Mesenchymal stem cell (in vitro differentiated cells and primary cell): ENCODE results near the gene PRICKLE3.
A peak's percentile ranks its signal among the peaks of the same experiment; 100 is the strongest.
"Not testable (repeated sequence)": the region's sequence is repeated elsewhere in the genome, so short reads cannot be mapped to it uniquely, and the experiment has no call there.

Experiments
- DNase-seq: peaks from one replicate; pipeline ENCODE4 v3.0.0-alpha.2; 2013
- H2AFZ ChIP-seq: one replicate; pipeline ENCODE4 v1.6.1; 2013; ENCODE audit warnings: low read depth, mild to moderate bottlenecking, control low read depth, inconsistent platforms, low read length, moderate library complexity
- H2AK5ac ChIP-seq: 2 replicates; pipeline ENCODE4 v1.6.1; 2013; ENCODE audit warnings: low read length, moderate library complexity, mild to moderate bottlenecking, inconsistent platforms; ENCODE audit not compliant: severe bottlenecking
- H2BK120ac ChIP-seq: one replicate; pipeline ENCODE4 v1.6.1; 2013; ENCODE audit warnings: low read depth, mild to moderate bottlenecking, inconsistent platforms, low read length, moderate library complexity
- H2BK12ac ChIP-seq, 2 experiments: one replicate each; pipeline ENCODE4 v1.6.1; 2013; ENCODE audit warnings: inconsistent platforms in 2 of 2, low read length in 2 of 2, mild to moderate bottlenecking in 2 of 2, moderate library complexity in 2 of 2, control low read depth in 1 of 2
- H2BK15ac ChIP-seq: one replicate; pipeline ENCODE4 v1.6.1; 2013; ENCODE audit warnings: mild to moderate bottlenecking, low read depth, inconsistent platforms; ENCODE audit not compliant: poor library complexity, severe bottlenecking
- H2BK5ac ChIP-seq: 2 replicates; pipeline ENCODE4 v1.6.1; 2013; ENCODE audit warnings: low read depth, mild to moderate bottlenecking, low read length, control low read depth, inconsistent platforms; ENCODE audit not compliant: poor library complexity, severe bottlenecking
- H3K14ac ChIP-seq, 2 experiments: one replicate each; pipeline ENCODE4 v1.6.1; 2013; ENCODE audit warnings: inconsistent platforms in 2 of 2, low read length in 2 of 2, control low read depth in 1 of 2, mild to moderate bottlenecking in 1 of 2, moderate library complexity in 1 of 2
- H3K18ac ChIP-seq, 2 experiments: one replicate each; pipeline ENCODE4 v1.6.1; 2013; ENCODE audit warnings: inconsistent platforms in 2 of 2, low read length in 2 of 2, control low read depth in 1 of 2, low read depth in 1 of 2, mild to moderate bottlenecking in 1 of 2
- H3K23ac ChIP-seq, 2 experiments: one replicate each; pipeline ENCODE4 v1.6.1; 2013; ENCODE audit warnings: inconsistent platforms in 2 of 2, low read length in 2 of 2, mild to moderate bottlenecking in 2 of 2, moderate library complexity in 2 of 2, control low read depth in 1 of 2
- H3K27ac ChIP-seq: 2 replicates; pipeline ENCODE4 v1.5.1; 2013; ENCODE audit warnings: mild to moderate bottlenecking, moderate library complexity, low read length, control low read depth, inconsistent platforms; ENCODE audit not compliant: poor library complexity, severe bottlenecking
- H3K27me3 ChIP-seq, 2 experiments: 2 replicates each; pipeline versions ENCODE4 v1.6.1 to v1.7.0; 2013; ENCODE audit warnings: low read length in 2 of 2, mild to moderate bottlenecking in 2 of 2, moderate library complexity in 2 of 2, control low read depth in 1 of 2, inconsistent platforms in 1 of 2; ENCODE audit not compliant: control insufficient read depth in 1 of 2, insufficient read depth in 1 of 2
- H3K36me3 ChIP-seq, 2 experiments: 2 replicates each; pipeline versions ENCODE4 v1.6.1 to v1.7.0; 2013; ENCODE audit warnings: low read length in 2 of 2, control low read depth in 1 of 2, inconsistent platforms in 1 of 2, low read depth in 1 of 2, mild to moderate bottlenecking in 1 of 2; ENCODE audit not compliant: insufficient read depth in 2 of 2, control insufficient read depth in 1 of 2
- H3K4ac ChIP-seq, 2 experiments: one replicate each; pipeline ENCODE4 v1.6.1; 2013; ENCODE audit warnings: inconsistent platforms in 2 of 2, low read length in 2 of 2, mild to moderate bottlenecking in 2 of 2, moderate library complexity in 2 of 2, control low read depth in 1 of 2, low read depth in 1 of 2
- H3K4me1 ChIP-seq: 2 replicates; pipeline ENCODE4 v1.6.1; 2013; ENCODE audit warnings: low read depth, low read length, control low read depth; ENCODE audit not compliant: control insufficient read depth, insufficient read depth
- H3K4me2 ChIP-seq: 2 replicates; pipeline ENCODE4 v1.6.1; 2013; ENCODE audit warnings: low read length, mild to moderate bottlenecking, inconsistent platforms; ENCODE audit not compliant: poor library complexity, severe bottlenecking
- H3K4me3 ChIP-seq, 2 experiments: 2 replicates each; pipeline versions ENCODE4 v1.5.1 to v1.7.0; 2013; ENCODE audit warnings: low read length in 2 of 2, mild to moderate bottlenecking in 2 of 2, control low read depth in 1 of 2, low read depth in 1 of 2; ENCODE audit not compliant: insufficient read depth in 1 of 2
- H3K79me1 ChIP-seq: replicated peaks from 2 replicates; pipeline ENCODE4 v1.6.1; 2013; ENCODE audit warnings: mild to moderate bottlenecking, control low read depth, low read length, inconsistent platforms; ENCODE audit not compliant: poor library complexity, severe bottlenecking
- H3K9ac ChIP-seq: 2 replicates; pipeline ENCODE4 v1.7.0; 2013; ENCODE audit warnings: mild to moderate bottlenecking, low read length, moderate library complexity
- H3K9me3 ChIP-seq: 2 replicates; pipeline ENCODE4 v1.7.0; 2013; ENCODE audit warnings: mild to moderate bottlenecking, low read length; ENCODE audit not compliant: control insufficient read depth
- H4K8ac ChIP-seq: one replicate; pipeline ENCODE4 v1.6.1; 2013; ENCODE audit warnings: inconsistent platforms, mild to moderate bottlenecking, low read length, moderate library complexity
- H4K91ac ChIP-seq: one replicate; pipeline ENCODE4 v1.6.1; 2013; ENCODE audit warnings: mild to moderate bottlenecking, low read length, inconsistent platforms
- WGBS: methylation state at CpG from one replicate; pipeline ENCODE4 v1.1.7; 2013; ENCODE audit warnings: mixed read lengths; 5-methylcytosine and 5-hydroxymethylcytosine counted together

Gene PRICKLE3

GRCh38 chrX:49149291-49149690, 36.9 kb downstream of the PRICKLE3 start:
- not testable (repeated sequence) for H4K8ac ChIP-seq, H2BK15ac ChIP-seq
- WGBS, result 97% methylated on average over 14 of the region's 14 CpGs

DNA sequence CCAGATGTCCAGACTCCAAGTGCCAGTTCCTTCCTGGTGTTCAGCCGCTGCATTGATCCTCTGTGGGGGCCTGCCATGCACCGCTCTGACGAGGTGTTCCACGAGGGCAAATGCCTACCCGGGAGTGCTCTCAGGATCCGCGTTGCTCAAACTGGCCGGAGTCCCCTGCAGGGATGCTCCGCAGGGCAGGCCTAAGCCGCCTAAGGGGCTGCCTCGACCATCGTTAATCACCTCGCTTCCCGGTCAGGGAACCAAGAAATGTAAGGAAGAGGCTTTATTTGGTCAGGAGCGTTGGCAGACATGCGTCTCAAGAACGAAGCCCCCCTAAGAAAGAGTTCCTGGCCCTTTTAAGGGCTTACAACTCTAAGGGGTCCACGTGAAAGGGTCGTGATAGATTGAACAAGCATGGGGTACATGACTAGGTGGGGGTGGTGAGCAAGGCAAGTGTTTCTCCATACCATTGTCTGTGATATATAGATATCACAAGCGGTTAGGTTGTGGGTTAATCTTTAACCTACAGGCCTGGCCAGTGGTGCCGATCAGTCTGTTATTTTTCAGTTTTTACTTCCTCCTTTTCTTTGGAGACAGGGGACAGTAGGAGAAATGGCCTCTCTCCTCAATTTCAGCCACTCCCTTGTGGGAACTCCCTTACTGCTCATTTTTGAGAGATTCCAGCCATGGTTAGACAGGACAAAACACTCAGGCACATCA, 37.6 kb downstream of the PRICKLE3 start:
- H3K36me3 ChIP-seq, H3K4me1 ChIP-seq: not testable (repeated sequence)

More at GRCh38 chrX:49149291-49149690, 36.9 kb downstream of the PRICKLE3 start:
- H2AFZ ChIP-seq, H3K14ac ChIP-seq, H3K18ac ChIP-seq, H2BK12ac ChIP-seq, H3K23ac ChIP-seq, H4K91ac ChIP-seq, DNase-seq, H2BK120ac ChIP-seq, H3K4me3 ChIP-seq, H3K4ac ChIP-seq, H2AK5ac ChIP-seq, H3K36me3 ChIP-seq, H3K27ac ChIP-seq, H3K27me3 ChIP-seq, H3K79me1 ChIP-seq, H3K4me1 ChIP-seq, H2BK5ac ChIP-seq, H3K9ac ChIP-seq, H3K9me3 ChIP-seq, H3K4me2 ChIP-seq: not testable (repeated sequence)

GRCh38 chrX:49147936-49148335, 38.2 kb downstream of the PRICKLE3 start:
- Histone ChIP-seq H3K36me3 (no peaks in the 10 kb centered on the region), H4K91ac (no peak overlapping the region), H3K4me2 (no peak overlapping the region), H4K8ac (no peak overlapping the region), H3K23ac (no peak overlapping the region), H3K4me1 (peaks cover 4% of the 10 kb centered on the region), H3K27ac (no peak overlapping the region), H2AFZ (no peak overlapping the region), H2BK15ac (no peak overlapping the region), H3K14ac (no peak overlapping the region), H2BK12ac (no peak overlapping the region), H3K9ac (no peak overlapping the region), H3K27me3 (no peaks in the 10 kb centered on the region), H2BK5ac (peak overlapping the region; percentile 5), H2AK5ac (no peak overlapping the region), H2BK120ac (no peak overlapping the region), H3K4me3 (no peak overlapping the region), H3K18ac (no peak overlapping the region), H3K9me3 (no peaks in the 10 kb centered on the region), H3K4ac (no peak overlapping the region), H3K79me1 (no peaks in the 10 kb centered on the region)
- no peak for DNase-seq
- WGBS, result 97% methylated on average over 13 of the region's 13 CpGs

More for the DNA sequence above, 37.6 kb downstream of the PRICKLE3 start:
- H2BK120ac ChIP-seq, H3K27me3 ChIP-seq, H2BK12ac ChIP-seq, H3K18ac ChIP-seq, H3K4me2 ChIP-seq, H2AFZ ChIP-seq, H2BK15ac ChIP-seq, H2AK5ac ChIP-seq, DNase-seq, H3K79me1 ChIP-seq, H3K9ac ChIP-seq, H4K91ac ChIP-seq, H3K4ac ChIP-seq, H3K23ac ChIP-seq, H3K9me3 ChIP-seq, H3K4me3 ChIP-seq, H3K14ac ChIP-seq, H4K8ac ChIP-seq: not testable (repeated sequence)
- peak overlapping the region; percentile 35 for H3K27ac ChIP-seq
- peak overlapping the region; percentile 5 for H2BK5ac ChIP-seq
- WGBS, result 89% methylated on average over 19 of the region's 21 CpGs

GRCh38 chrX:49147282-49147681, 38.9 kb downstream of the PRICKLE3 start:
- no peak overlapping the region for H2AK5ac ChIP-seq
- 71% methylated on average over 1 of the region's 8 CpGs for WGBS
- no peak overlapping the region for H3K4me2 ChIP-seq
- H3K4me3 ChIP-seq, result no peak overlapping the region
- no peaks in the 10 kb centered on the region for H3K36me3 ChIP-seq
- H2BK120ac ChIP-seq, result no peak overlapping the region
- no peak overlapping the region for H3K14ac ChIP-seq
- H3K9me3 ChIP-seq, result no peaks in the 10 kb centered on the region
- H2BK12ac ChIP-seq, result no peak overlapping the region
- no peak overlapping the region for H2BK15ac ChIP-seq
- H3K79me1 ChIP-seq, result no peaks in the 10 kb centered on the region
- H3K4me1 ChIP-seq, result peaks cover 4% of the 10 kb centered on the region
- no peak overlapping the region for H3K23ac ChIP-seq
- H3K27ac ChIP-seq, result no peak overlapping the region
- H3K4ac ChIP-seq, result no peak overlapping the region
- H4K91ac ChIP-seq, result no peak overlapping the region
- no peak for DNase-seq
- H2BK5ac ChIP-seq, result no peak overlapping the region
- H3K9ac ChIP-seq, result no peak overlapping the region
- no peak overlapping the region for H3K18ac ChIP-seq
- H3K27me3 ChIP-seq, result no peaks in the 10 kb centered on the region
- no peak overlapping the region for H2AFZ ChIP-seq
- H4K8ac ChIP-seq, result no peak overlapping the region
